GM19397 (cell line): ENCODE data around the gene RHBDL1.

Experiments used
- ATAC-seq: cut with Tn5 transposase; IDR thresholded peaks from one replicate; pipeline ENCODE4 v1.9.1; 2021; ENCODE audit warnings: mild to moderate bottlenecking, moderate library complexity; ENCODE audit not compliant: unreplicated experiment

RHBDL1 gene

GRCh38 chr16:636206-637080, 39.0 kb upstream of the RHBDL1 start, which contains the start of gene METTL26:
METTL26 (minus strand) TSS chr16:636305; CDS start chr16:636290, 15 bp downstream.
- ATAC-seq, result peak; percentile 69

GRCh38 chr16:637081-638018, 38.1 kb upstream of the RHBDL1 start:
- ATAC-seq, result no peak

DNA sequence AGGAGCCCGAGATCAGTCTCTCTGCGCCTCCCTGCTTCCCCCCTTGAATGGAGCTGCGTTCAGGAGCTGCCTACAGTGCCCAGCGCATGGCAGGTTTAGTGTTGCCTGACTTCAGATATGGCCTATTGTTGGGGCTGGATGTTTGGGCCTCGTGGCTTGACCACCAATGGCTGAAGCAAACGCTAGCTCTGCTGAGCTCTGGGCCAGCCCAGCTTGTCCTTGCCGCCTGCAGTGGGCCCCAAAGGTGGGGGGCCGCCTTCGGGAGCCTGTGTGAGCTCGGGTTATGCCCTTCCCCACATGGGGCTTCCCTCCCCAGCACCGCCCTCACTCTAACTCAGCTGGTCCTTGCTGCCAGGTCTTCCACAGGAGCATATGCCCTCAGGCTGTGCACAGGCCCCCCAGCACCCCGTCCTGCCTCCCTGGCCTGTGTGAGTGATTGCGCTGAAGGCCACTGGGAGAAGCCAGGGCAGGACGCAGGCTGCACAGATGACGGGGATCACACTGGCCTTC, 37.4 kb upstream of the RHBDL1 start:
- no peak for ATAC-seq

DNA sequence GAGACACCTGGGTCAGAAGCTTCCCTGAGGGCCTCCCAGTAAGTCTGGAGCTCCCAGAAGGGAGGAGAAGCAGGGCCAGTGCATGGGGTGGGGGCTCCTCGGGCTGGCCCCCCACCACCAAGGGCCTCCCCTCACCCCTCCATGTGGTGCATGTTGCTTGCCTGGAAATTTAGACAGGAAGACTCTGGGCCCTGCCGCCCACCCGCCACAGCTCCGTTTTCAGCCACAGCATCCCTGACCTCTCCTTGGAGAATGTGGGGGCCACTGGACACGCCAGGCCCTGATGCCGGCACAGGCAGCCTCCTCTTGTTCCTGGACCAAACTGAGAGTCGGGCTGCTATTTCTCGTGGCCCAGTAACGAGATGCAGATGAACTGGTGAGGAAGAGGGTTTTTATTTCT, 36.6 kb upstream of the RHBDL1 start:
- no peak for ATAC-seq

- no peak for ATAC-seq
Measured at GRCh38 chr16:640614-641013, 34.9 kb upstream of the RHBDL1 start.

- ATAC-seq, result peak; percentile 43
Measured at GRCh38 chr16:641326-642188, 33.9 kb upstream of the RHBDL1 start, which contains the start of gene MCRIP2. MCRIP2 (plus strand) TSS chr16:641828; CDS start chr16:641992, 164 bp downstream.

GRCh38 chr16:642189-643049, 33.1 kb upstream of the RHBDL1 start:
- ATAC-seq, result peak; percentile 35

DNA sequence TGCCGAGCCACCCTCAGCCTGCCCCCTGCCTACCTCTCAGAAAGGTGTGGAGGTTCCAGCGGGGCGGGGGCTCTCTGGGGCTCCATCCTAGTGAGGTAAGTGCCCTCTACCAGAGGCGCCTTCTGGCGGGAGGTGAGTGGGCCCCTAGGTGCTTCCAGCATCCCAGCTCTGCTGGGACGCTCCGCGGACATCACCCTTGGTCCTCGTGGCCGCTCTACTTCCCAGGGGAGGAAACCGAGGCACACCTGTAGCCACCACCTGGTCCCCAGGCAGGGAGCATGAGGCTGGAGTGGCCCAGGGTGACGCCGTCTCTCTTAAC, 32.5 kb upstream of the RHBDL1 start:
- ATAC-seq, result no peak

DNA sequence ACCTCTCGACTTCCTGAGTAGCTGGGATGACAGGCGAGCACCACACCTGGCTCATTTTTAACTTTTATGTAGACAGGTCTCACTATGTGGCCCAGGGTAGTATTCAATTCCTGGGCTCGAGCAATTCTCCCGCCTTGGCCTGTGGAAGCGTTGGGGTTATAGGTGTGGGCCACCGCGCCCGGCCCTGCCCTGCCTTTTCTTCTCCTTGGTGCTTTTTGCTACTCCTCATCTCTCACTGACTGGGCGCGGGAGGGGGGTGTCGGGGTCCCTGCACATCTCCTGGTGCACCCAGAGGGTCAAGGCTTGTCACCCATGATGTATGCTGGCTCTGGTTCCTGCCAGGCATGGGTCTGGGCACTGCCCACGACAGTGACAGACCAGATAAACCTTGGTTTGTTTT, 30.9 kb upstream of the RHBDL1 start:
- ATAC-seq, result no peak

DNA sequence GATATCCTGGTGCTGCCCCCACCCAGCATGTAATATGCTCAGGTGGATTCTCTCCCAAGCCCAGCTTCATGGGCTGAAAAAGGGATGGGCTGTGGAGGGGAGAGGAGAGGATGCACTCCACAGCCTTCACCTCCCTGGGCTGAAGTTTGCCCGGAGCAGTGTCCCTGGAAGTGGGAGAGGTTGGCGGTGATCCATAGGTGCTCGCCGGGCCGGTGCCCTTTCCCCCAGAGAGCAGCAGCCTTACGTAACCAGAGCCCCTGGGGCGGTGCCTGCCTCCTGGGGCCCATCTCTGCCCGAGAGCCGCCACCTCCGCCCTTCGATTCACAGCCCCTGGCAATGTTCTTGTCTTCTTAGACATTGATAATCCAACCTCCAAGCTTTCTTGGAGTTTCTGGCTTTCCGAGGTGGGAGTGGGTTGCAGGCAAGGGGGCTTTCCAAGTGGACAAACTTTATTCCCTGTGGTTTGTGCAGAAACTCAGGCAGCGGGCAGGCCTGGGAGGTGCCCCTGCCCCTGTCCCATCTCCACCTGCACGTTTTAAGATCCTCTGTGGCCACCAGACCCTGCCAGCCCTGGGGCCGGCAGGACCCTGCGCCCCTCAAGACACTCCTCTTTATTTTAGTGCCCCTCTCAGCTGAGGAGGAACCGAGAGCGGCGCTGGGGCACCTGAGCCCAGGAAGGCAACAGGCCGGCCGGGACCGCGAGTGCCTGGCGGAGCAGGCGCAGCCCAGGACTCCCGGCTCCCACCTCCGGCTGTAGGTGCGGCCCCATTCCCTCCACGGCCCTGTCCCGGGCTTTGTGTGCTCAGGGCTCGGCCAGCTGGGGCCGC, 29.4 kb upstream of the RHBDL1 start:
- ATAC-seq, result no peak

GRCh38 chr16:646679-647172, 28.7 kb upstream of the RHBDL1 start:
- ATAC-seq, result no peak

DNA sequence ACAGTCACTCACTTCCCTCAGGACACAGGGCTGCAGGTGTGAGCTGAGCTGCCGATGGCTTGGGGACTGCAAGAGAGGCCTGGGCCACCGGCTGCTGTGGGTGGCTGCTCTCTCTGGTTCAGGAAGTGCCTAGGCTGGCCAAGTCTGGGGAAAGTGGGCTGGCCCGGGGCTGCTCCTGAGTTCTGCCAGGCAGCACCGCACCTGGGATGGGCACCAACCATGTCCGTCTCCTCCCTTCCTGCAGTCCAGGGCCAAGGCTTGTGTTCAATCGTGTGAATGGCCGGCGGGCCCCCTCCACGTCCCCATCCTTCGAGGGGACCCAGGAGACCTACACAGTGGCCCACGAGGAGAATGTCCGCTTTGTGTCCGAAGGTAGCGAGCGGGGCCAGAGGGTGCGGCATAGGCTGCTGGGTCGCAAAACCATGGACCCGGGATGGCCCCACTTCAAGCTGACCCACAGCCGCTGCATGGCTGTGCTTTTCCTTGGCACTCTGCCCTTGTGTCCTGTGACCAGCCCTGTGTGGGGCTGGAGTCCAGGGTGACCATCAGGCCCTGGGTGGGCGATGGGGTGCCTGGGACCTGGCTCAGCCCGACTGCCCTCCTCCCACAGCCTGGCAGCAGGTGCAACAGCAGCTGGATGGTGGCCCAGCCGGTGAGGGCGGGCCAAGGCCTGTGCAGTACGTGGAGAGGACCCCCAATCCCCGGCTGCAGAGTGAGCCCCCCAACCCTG, 28.1 kb upstream of the RHBDL1 start:
- ATAC-seq, result no peak

DNA sequence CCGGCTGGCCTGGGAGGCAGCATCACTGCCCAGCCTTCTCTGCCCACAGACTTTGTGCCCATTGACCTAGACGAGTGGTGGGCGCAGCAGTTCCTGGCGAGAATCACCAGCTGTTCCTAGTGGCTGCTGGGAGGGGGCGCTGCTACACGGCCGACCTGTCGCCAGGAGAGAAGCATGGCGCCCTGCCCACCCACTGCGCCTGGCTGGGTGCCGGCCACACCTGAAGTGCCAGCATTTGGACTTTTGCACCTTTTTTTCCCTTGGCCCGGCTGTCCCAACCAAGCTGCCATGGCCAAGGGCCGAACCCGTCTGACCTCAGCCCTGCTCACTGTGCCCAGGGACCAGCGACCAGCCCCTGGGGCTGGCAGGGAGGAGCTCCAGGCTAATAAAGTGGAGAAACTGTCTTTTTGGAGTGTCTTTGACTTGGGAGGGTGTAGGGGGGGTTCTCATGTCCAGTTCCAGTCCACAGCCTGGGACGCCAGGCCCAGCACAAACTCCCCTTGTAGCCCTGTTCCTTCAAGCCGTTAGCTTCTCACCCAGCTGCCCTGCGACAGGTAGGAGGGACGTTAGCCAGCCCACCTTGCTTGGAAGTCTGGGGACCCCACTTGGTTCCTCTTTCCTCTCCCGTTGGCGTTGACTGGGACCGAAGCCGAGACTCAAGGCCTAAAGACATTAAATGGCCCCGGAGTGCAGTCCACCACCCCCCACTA, 27.2 kb upstream of the RHBDL1 start:
- no peak for ATAC-seq

- ATAC-seq, result peak; percentile 69
Measured at GRCh38 chr16:648781-649589, 26.5 kb upstream of the RHBDL1 start, which contains the start of gene WDR90. WDR90 (plus strand) TSS chr16:649365; CDS start chr16:649417, 52 bp downstream.

- peak; percentile 11 for ATAC-seq
Measured at GRCh38 chr16:649631-650030, 25.8 kb upstream of the RHBDL1 start.

GRCh38 chr16:651844-652243, 23.6 kb upstream of the RHBDL1 start:
- no peak for ATAC-seq
